Chondrocyte (in vitro differentiated cells): Measurements from ENCODE around the gene TYMS. TPM values are rescaled to one million over a fixed set of nuclear protein-coding genes. Genes with fewer than 3 reads are reported as not detected.

Experiments used
- DNase-seq: peaks from one replicate; pipeline ENCODE4 v3.0.0; 2021; ENCODE audit warnings: mixed read lengths, low spot score
- H3K27ac Mint-ChIP-seq: one replicate; pipeline ENCODE4 v1.8.0; 2021; ENCODE audit warnings: mild to moderate bottlenecking, moderate library complexity, mixed read lengths; ENCODE audit not compliant: unreplicated experiment
- H3K27me3 Mint-ChIP-seq: 2 replicates; pipeline ENCODE4 v1.8.0; 2021; ENCODE audit warnings: low read depth, mixed read lengths
- H3K36me3 Mint-ChIP-seq: 2 replicates; pipeline ENCODE4 v1.8.0; 2021; ENCODE audit warnings: low read depth, mixed read lengths
- H3K4me1 Mint-ChIP-seq: 2 replicates; pipeline ENCODE4 v1.8.0; 2021; ENCODE audit warnings: low read depth, mild to moderate bottlenecking, mixed read lengths
- H3K4me3 Mint-ChIP-seq: one replicate; pipeline ENCODE4 v1.8.0; 2021; ENCODE audit warnings: mild to moderate bottlenecking, moderate library complexity, mixed read lengths; ENCODE audit not compliant: unreplicated experiment
- H3K9me3 Mint-ChIP-seq: 2 replicates; pipeline ENCODE4 v1.8.0; 2021; ENCODE audit warnings: low read depth, mixed read lengths
- total RNA-seq: library from RNA; stranded (reverse); gene quantifications from 3 replicates; pipeline ENCODE4 v1.2.1, GENCODE V29; 2021
- TF ChIP-seq, protein P1 (sequence below): fragments of 200-600 bp; sonication (generic); IDR thresholded peaks from 2 replicates; pipeline ENCODE4 v1.5.0; 2021; ENCODE audit warnings: antibody characterized with exemption, mild to moderate bottlenecking, moderate library complexity

The TYMS gene
- total RNA-seq, 1 donor from 2014 or later = 25.1 TPM

DNA sequence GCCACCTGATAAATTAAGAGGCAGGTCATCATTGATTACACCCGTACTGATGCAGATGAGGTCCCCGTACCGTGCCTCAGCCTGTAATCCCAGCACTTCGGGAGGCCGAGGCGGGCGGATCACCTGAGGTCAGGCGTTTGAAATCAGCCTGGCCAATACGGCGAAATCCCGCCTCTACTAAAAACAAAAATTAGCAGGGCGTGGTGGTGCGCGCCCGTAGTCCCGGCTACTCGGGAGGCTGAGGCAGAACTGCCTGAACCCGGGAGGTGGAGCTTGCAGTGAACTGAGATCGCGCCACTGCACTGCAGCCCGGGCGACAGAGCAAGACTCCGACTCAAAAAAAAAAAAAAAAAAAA, 55.7 kb downstream of the TYMS start:
- Mint-ChIP-seq H3K27ac (no peak overlapping the region), H3K27me3 (no peaks in the 10 kb centered on the region), H3K4me3 (peak overlapping the region; percentile 62), H3K9me3 (peaks cover 6% of the 10 kb centered on the region), H3K36me3 (peaks cover 3% of the 10 kb centered on the region), H3K4me1 (peaks cover 25% of the 10 kb centered on the region)
- no peak for DNase-seq
- TF ChIP-seq, protein P1, sequence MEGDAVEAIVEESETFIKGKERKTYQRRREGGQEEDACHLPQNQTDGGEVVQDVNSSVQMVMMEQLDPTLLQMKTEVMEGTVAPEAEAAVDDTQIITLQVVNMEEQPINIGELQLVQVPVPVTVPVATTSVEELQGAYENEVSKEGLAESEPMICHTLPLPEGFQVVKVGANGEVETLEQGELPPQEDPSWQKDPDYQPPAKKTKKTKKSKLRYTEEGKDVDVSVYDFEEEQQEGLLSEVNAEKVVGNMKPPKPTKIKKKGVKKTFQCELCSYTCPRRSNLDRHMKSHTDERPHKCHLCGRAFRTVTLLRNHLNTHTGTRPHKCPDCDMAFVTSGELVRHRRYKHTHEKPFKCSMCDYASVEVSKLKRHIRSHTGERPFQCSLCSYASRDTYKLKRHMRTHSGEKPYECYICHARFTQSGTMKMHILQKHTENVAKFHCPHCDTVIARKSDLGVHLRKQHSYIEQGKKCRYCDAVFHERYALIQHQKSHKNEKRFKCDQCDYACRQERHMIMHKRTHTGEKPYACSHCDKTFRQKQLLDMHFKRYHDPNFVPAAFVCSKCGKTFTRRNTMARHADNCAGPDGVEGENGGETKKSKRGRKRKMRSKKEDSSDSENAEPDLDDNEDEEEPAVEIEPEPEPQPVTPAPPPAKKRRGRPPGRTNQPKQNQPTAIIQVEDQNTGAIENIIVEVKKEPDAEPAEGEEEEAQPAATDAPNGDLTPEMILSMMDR = no peak

DNA sequence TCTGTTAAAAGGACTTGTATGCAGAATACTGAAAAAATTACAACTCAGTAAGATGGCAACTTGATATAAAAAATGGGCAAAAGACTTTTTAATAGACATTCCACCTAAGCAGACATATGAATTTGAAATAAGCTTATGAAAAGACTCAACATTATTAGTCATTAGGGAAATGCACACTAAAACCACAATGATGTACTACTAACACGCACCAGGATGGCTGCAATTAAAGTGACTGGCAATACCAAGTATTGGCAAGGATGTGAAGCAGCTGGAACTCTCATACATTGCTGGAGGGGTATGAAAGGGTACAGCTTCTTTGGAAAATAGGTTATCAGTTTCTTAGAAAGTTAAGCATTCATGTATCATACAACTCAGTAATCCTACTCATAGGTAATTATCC, 58.2 kb downstream of the TYMS start:
- TF ChIP-seq, protein P1 = no peak
- no peak overlapping the region for H3K4me3 Mint-ChIP-seq
- H3K9me3 Mint-ChIP-seq = peaks cover 6% of the 10 kb centered on the region
- H3K36me3 Mint-ChIP-seq = peaks cover under 1% of the 10 kb centered on the region
- H3K27me3 Mint-ChIP-seq = no peaks in the 10 kb centered on the region
- DNase-seq = no peak
- H3K4me1 Mint-ChIP-seq = peaks cover 25% of the 10 kb centered on the region
- H3K27ac Mint-ChIP-seq = peak overlapping the region; percentile 46

DNA sequence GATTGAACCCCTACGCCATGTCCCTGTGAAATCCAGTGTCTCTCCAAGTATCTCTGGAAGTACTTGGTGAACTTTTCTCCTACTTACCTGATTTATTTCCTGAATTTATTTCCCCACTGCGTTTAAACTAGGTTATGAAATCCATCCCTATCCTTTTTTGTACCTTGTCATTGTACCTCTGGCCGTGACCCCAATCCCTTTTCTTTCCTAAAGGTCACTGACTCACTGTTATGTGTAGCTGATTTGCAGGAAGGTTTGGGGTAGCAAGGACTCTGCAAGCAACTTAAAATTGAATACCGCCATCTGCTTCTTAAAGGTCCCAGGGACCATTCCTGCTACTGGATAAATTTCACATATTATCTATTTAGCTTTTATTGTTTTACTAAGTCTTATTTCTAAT, 59.5 kb downstream of the TYMS start:
- DNase-seq = no peak
- Mint-ChIP-seq H3K27ac (no peak overlapping the region), H3K27me3 (no peaks in the 10 kb centered on the region), H3K4me3 (no peak overlapping the region), H3K36me3 (peaks cover 1% of the 10 kb centered on the region), H3K4me1 (peaks cover 19% of the 10 kb centered on the region), H3K9me3 (peaks cover 6% of the 10 kb centered on the region)
- TF ChIP-seq, protein P1 = no peak

Other genes with a start within 250 kb of the TYMS start
- 2.1 to 17.8 TPM (median 2.2 TPM) in 3 replicates for gene COLEC12, start 157.0 kb upstream of the TYMS start, total RNA-seq
- gene CETN1, start 77.3 kb upstream of the TYMS start, total RNA-seq = not detected in 3 replicates
- gene CLUL1, start 60.7 kb upstream of the TYMS start, total RNA-seq = not detected in 3 replicates
- gene ENOSF1, start 55.0 kb downstream of the TYMS start, total RNA-seq = 15.8 to 25.6 TPM (median 16.7 TPM) in 3 replicates
- 31.1 to 38.0 TPM (median 36.9 TPM) in 3 replicates for gene YES1, start 154.6 kb downstream of the TYMS start, total RNA-seq
- gene ADCYAP1, start 247.2 kb downstream of the TYMS start, total RNA-seq = not detected in 3 replicates